Uterus (tissue), 2 donors: ENCODE data around the gene LACTB.

Experiments
- POLR2A ChIP-seq, 2 donors: fragments of 450-650 bp; IDR thresholded peaks; one replicate each; pipeline ENCODE4 v1.6.1; 2016; ENCODE audit warnings: antibody characterized with exemption in 2 of 2, mild to moderate bottlenecking in 1 of 2, moderate library complexity in 1 of 2
- TF ChIP-seq, protein P1 (sequence below), 4 experiments: fragments of 200-600 bp in 2 of 4; fragments of 450-650 bp in 2 of 4; sonication (generic) in 2 of 4; IDR thresholded peaks; one replicate each; pipeline ENCODE4 v1.5.1; 2016 to 2019; ENCODE audit warnings: antibody characterized with exemption in 4 of 4, mild to moderate bottlenecking in 2 of 4, moderate library complexity in 1 of 4

DNA sequence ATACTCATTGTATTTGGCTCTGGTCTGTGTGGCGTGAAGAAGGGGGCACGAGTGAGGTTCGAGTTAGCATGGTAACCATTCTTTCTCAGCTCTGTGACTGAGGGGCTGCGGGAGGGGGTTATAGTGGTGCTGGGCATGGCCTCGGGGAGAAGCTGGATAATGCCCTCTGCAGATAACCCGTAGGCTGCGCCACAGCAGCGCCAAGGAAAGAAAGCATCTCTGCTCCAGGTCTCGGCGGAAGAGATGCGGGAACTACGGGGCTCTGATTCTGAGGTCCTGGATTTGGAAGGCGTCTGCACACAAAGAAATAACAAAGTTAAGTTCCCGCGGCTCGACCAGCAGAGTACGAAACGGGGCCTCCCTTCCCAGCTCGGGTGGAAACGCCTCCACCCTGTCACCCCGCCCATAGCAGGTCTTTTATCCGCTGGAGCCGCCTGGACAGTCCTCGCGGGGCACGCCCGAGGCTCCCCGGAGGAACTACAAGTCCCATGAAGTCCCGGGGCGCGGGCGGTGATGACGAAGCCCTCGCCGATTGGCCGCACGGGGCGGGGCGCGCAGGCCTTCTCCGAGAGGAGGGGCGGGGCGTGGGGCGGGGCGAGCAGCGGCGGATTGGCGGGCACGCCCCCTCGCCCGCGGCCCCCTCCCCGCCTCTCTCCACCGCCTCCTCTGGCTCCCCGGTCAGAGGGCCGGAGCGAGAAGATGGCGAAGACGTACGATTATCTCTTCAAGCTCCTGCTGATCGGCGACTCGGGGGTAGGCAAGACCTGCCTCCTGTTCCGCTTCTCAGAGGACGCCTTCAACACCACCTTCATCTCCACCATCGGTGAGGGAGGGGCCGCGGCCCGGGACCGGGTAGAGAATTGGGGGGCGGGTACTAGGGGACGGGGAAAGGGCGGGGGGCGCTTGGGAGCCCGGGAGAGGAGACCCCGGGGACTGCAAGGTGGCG lies 67.5 kb downstream of the LACTB start, which contains the start of gene RAB8B:
- TF ChIP-seq, protein P1, sequence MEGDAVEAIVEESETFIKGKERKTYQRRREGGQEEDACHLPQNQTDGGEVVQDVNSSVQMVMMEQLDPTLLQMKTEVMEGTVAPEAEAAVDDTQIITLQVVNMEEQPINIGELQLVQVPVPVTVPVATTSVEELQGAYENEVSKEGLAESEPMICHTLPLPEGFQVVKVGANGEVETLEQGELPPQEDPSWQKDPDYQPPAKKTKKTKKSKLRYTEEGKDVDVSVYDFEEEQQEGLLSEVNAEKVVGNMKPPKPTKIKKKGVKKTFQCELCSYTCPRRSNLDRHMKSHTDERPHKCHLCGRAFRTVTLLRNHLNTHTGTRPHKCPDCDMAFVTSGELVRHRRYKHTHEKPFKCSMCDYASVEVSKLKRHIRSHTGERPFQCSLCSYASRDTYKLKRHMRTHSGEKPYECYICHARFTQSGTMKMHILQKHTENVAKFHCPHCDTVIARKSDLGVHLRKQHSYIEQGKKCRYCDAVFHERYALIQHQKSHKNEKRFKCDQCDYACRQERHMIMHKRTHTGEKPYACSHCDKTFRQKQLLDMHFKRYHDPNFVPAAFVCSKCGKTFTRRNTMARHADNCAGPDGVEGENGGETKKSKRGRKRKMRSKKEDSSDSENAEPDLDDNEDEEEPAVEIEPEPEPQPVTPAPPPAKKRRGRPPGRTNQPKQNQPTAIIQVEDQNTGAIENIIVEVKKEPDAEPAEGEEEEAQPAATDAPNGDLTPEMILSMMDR (IDR thresholded peaks at IDR 0.05), result peak in 2 of 4 experiments; percentile 4 to 17
- TF ChIP-seq POLR2A (IDR thresholded peaks at IDR 0.05), result peak; percentile 49 to 80
